RWPE2 (cell line): ENCODE results near the gene BBS7.

ENCODE experiments used
- ATAC-seq: fragments of 200-7000 bp; cut with Tn5 transposase; 3 replicates; pipeline ENCODE4 v1.9.1; 2021; ENCODE audit warnings: low read depth
- DNase-seq: peaks from one replicate; pipeline ENCODE4 v3.0.0-alpha.2; 2020; ENCODE audit warnings: low spot score
- H3K27ac ChIP-seq: fragments of 450-650 bp; 2 replicates; pipeline ENCODE4 v1.5.1; 2017; ENCODE audit warnings: mild to moderate bottlenecking; ENCODE audit not compliant: poor library complexity, severe bottlenecking
- H3K27me3 ChIP-seq: fragments of 250-450 bp; sonication (Bioruptor Pico); 2 replicates; pipeline ENCODE4 v1.5.1; 2021; ENCODE audit warnings: mild to moderate bottlenecking, moderate library complexity; ENCODE audit not compliant: insufficient read depth, poor library complexity, severe bottlenecking
- H3K36me3 ChIP-seq: fragments of 250-450 bp; sonication (Bioruptor Pico); 2 replicates; pipeline ENCODE4 v1.5.1; 2020; ENCODE audit warnings: low read depth, mild to moderate bottlenecking, moderate library complexity
- H3K4me1 ChIP-seq: fragments of 250-450 bp; sonication (Bioruptor Pico); 2 replicates; pipeline ENCODE4 v1.5.1; 2021; ENCODE audit warnings: mild to moderate bottlenecking, moderate library complexity; ENCODE audit not compliant: insufficient read depth, poor library complexity, severe bottlenecking
- H3K4me3 ChIP-seq: fragments of 250-450 bp; sonication (Bioruptor Pico); 2 replicates; pipeline ENCODE4 v1.5.1; 2021; ENCODE audit warnings: mild to moderate bottlenecking, moderate library complexity; ENCODE audit not compliant: severe bottlenecking
- H3K9me3 ChIP-seq: fragments of 250-450 bp; sonication (Bioruptor Pico); 2 replicates; pipeline ENCODE4 v1.5.1; 2021; ENCODE audit warnings: mild to moderate bottlenecking, moderate library complexity; ENCODE audit not compliant: severe bottlenecking
- CTCF ChIP-seq: fragments of 450-650 bp; IDR thresholded peaks from one replicate; pipeline ENCODE4 v1.5.1; 2017; ENCODE audit warnings: mild to moderate bottlenecking, moderate library complexity; ENCODE audit not compliant: poor library complexity, severe bottlenecking

BBS7 gene

GRCh38 chr4:121877041-121877773 lies 6.9 kb upstream of the BBS7 start:
- H3K27me3 ChIP-seq, result peaks cover 21% of the 10 kb centered on the region
- H3K4me1 ChIP-seq, result no peaks in the 10 kb centered on the region
- no peak for DNase-seq
- no peak for ATAC-seq
- no peaks in the 10 kb centered on the region for H3K9me3 ChIP-seq
- H3K36me3 ChIP-seq, result no peaks in the 10 kb centered on the region
- H3K4me3 ChIP-seq, result no peak overlapping the region
- H3K27ac ChIP-seq, result no peak overlapping the region
- TF ChIP-seq CTCF, result no peak

GRCh38 chr4:121876070-121876469 lies 5.8 kb upstream of the BBS7 start:
- no peak for DNase-seq
- H3K36me3 ChIP-seq, result no peaks in the 10 kb centered on the region
- no peak overlapping the region for H3K4me3 ChIP-seq
- no peak for ATAC-seq
- no peak overlapping the region for H3K27ac ChIP-seq
- no peaks in the 10 kb centered on the region for H3K4me1 ChIP-seq
- H3K9me3 ChIP-seq, result no peaks in the 10 kb centered on the region
- TF ChIP-seq CTCF, result no peak
- H3K27me3 ChIP-seq, result peaks cover 15% of the 10 kb centered on the region

GRCh38 chr4:121875652-121876051 lies 5.4 kb upstream of the BBS7 start:
- H3K36me3 ChIP-seq, result no peaks in the 10 kb centered on the region
- H3K9me3 ChIP-seq, result no peaks in the 10 kb centered on the region
- no peak for TF ChIP-seq CTCF
- DNase-seq, result no peak
- H3K27ac ChIP-seq, result no peak overlapping the region
- ATAC-seq, result no peak
- H3K4me1 ChIP-seq, result no peaks in the 10 kb centered on the region
- H3K27me3 ChIP-seq, result peaks cover 15% of the 10 kb centered on the region
- no peak overlapping the region for H3K4me3 ChIP-seq

- no peaks in the 10 kb centered on the region for H3K4me1 ChIP-seq
- ATAC-seq (no peak), DNase-seq (no peak)
- no peak for TF ChIP-seq CTCF
- no peak overlapping the region for H3K4me3 ChIP-seq
- no peaks in the 10 kb centered on the region for H3K36me3 ChIP-seq
- no peaks in the 10 kb centered on the region for H3K27me3 ChIP-seq
- no peaks in the 10 kb centered on the region for H3K9me3 ChIP-seq
- H3K27ac ChIP-seq, result no peak overlapping the region
Observed at GRCh38 chr4:121873604-121874003, 3.3 kb upstream of the BBS7 start.

- DNase-seq, result no peak
- TF ChIP-seq CTCF, result no peak
- no peaks in the 10 kb centered on the region for H3K27me3 ChIP-seq
- no peak overlapping the region for H3K4me3 ChIP-seq
- H3K36me3 ChIP-seq, result peaks cover 75% of the 10 kb centered on the region
- ATAC-seq, result no peak
- no peaks in the 10 kb centered on the region for H3K4me1 ChIP-seq
- H3K9me3 ChIP-seq, result no peaks in the 10 kb centered on the region
- no peak overlapping the region for H3K27ac ChIP-seq
Observed at GRCh38 chr4:121863799-121864198, 6.5 kb downstream of the BBS7 start.
